Brain microvascular endothelial cell (primary cell): ENCODE results near the gene ZNF207.
"Not testable (repeated sequence)": the region's sequence is repeated elsewhere in the genome, so short reads cannot be mapped to it uniquely, and the experiment has no call there.

Experiments
- DNase-seq: peaks from one replicate; pipeline ENCODE4 v3.0.0-alpha.2; 2020
- H3K27ac ChIP-seq: fragments of 250-450 bp; sonication (Bioruptor Pico); 2 replicates; pipeline ENCODE4 v1.5.1; 2020; ENCODE audit warnings: mild to moderate bottlenecking, moderate library complexity
- H3K27me3 ChIP-seq: fragments of 250-450 bp; sonication (Bioruptor Pico); replicated peaks from 2 replicates; pipeline ENCODE4 v1.5.1; 2020; ENCODE audit warnings: mild to moderate bottlenecking
- H3K36me3 ChIP-seq: fragments of 250-450 bp; sonication (Bioruptor Pico); replicated peaks from 2 replicates; pipeline ENCODE4 v1.5.1; 2020; ENCODE audit warnings: mild to moderate bottlenecking
- H3K4me3 ChIP-seq: 2 replicates; pipeline ENCODE4 v1.5.1; 2011; ENCODE audit warnings: low read depth, mild to moderate bottlenecking, control low read depth, low read length, moderate library complexity
- in situ Hi-C: cut with HindIII; loops from 2 replicates; pipeline ENCODE4 v1.10.0; 2017; ENCODE audit warnings: low sequenced_read_pairs, low pct_ligation_motif_present
- TF ChIP-seq, protein P1 (sequence below): IDR thresholded peaks from 2 replicates; pipeline ENCODE4 v1.5.1; 2011; ENCODE audit warnings: low read depth, mild to moderate bottlenecking, moderate library complexity, low read length, control low read depth, inconsistent platforms; ENCODE audit errors: missing control alignments

The ZNF207 gene

DNA sequence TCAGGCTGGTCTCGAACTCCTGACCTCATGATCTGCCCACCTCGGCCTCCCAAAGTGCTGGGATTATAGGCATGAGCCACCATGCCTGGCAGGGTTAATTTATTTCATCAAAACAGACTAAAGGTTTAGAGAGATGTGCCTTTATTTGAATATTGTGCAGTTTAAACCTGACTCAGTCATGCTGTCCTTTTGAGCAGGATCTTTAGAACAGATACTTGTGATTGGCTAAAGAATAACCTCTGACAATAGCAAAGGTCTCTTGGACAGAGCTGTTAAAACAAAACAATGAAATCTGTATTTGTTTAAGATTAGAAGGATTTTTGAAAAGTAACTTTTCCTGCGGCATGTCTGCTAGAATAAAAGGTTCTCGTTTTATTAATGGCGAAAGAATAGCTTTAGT, 36.0 kb downstream of the ZNF207 start:
- Histone ChIP-seq H3K36me3 (peaks cover 16% of the 10 kb centered on the region), H3K27me3 (no peaks in the 10 kb centered on the region), H3K4me3 (no peak overlapping the region), H3K27ac (no peak overlapping the region)
- TF ChIP-seq, protein P1, sequence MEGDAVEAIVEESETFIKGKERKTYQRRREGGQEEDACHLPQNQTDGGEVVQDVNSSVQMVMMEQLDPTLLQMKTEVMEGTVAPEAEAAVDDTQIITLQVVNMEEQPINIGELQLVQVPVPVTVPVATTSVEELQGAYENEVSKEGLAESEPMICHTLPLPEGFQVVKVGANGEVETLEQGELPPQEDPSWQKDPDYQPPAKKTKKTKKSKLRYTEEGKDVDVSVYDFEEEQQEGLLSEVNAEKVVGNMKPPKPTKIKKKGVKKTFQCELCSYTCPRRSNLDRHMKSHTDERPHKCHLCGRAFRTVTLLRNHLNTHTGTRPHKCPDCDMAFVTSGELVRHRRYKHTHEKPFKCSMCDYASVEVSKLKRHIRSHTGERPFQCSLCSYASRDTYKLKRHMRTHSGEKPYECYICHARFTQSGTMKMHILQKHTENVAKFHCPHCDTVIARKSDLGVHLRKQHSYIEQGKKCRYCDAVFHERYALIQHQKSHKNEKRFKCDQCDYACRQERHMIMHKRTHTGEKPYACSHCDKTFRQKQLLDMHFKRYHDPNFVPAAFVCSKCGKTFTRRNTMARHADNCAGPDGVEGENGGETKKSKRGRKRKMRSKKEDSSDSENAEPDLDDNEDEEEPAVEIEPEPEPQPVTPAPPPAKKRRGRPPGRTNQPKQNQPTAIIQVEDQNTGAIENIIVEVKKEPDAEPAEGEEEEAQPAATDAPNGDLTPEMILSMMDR = no peak
- in situ Hi-C loops = no loop called here
- DNase-seq = no peak

DNA sequence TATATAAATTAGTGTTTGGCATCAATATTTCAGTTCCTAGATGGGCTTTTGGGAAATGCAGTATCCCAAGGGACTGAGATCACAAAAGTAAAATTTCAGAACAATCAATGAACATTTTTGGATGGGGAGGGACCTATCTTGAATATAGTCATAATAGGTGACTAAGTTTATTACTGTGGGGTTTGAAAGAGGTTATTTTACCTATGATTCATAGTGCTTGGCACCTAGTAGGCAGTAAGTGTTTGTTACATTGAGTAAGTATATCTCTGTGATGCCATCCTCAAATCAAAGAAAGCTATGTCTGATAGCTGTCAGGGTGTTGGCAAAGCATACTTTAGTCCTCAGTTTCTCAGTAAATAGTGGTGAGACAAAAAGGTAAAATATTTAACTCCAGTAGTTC, 36.9 kb downstream of the ZNF207 start:
- in situ Hi-C loops = no loop called here
- Histone ChIP-seq H3K4me3 (no peak overlapping the region), H3K27me3 (no peaks in the 10 kb centered on the region), H3K36me3 (peaks cover 15% of the 10 kb centered on the region), H3K27ac (no peak overlapping the region)
- TF ChIP-seq, protein P1 = no peak
- no peak for DNase-seq

- in situ Hi-C loops, H3K36me3 ChIP-seq, DNase-seq, H3K4me3 ChIP-seq, H3K27ac ChIP-seq, H3K27me3 ChIP-seq: not testable (repeated sequence)
Measured at GRCh38 chr17:32388128-32388527, 38.2 kb downstream of the ZNF207 start.

- no peaks in the 10 kb centered on the region for H3K36me3 ChIP-seq
- H3K27ac ChIP-seq = no peak overlapping the region
- no peak for DNase-seq
- no peak overlapping the region for H3K4me3 ChIP-seq
- in situ Hi-C loops = no loop called here
- H3K27me3 ChIP-seq = no peaks in the 10 kb centered on the region
- TF ChIP-seq, protein P1 = no peak
Measured at GRCh38 chr17:32388613-32389459, 38.9 kb downstream of the ZNF207 start.

- Histone ChIP-seq H3K4me3 (no peak overlapping the region), H3K27ac (no peak overlapping the region), H3K27me3 (no peaks in the 10 kb centered on the region), H3K36me3 (no peaks in the 10 kb centered on the region)
- no peak for DNase-seq
- TF ChIP-seq, protein P1 = no peak
- in situ Hi-C loops = no loop called here
Measured at GRCh38 chr17:32393904-32394303, 43.9 kb downstream of the ZNF207 start.

DNA sequence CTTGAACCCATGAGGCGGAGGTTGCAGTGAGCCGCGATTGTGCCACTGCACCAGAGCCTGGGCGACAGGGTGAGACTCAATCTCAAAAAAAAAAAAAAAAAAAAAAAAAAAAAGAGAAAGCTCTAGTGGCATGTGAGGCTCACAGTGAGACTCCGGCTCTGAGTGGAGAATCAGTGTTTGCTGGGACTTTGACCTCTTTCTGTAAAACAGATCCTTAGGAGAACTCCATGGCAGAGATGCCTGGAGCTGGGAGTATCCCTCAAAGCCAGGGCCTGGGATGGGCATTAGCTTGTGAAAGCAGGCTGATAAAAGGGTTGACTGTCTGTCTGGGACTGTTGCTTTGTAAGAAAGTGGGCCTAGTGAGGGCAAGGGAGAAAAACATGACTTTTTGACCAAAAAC, 46.4 kb downstream of the ZNF207 start:
- Histone ChIP-seq H3K27me3 (no peaks in the 10 kb centered on the region), H3K36me3 (no peaks in the 10 kb centered on the region), H3K4me3 (no peak overlapping the region), H3K27ac (no peak overlapping the region)
- DNase-seq = no peak
- TF ChIP-seq, protein P1 = no peak
- in situ Hi-C loops = no loop called here
